Activated CD8-positive, alpha-beta memory T cell treated with anti-CD3 and anti-CD28 coated beads for 4 hours (primary cell): ENCODE results near the gene MPP1.

Experiments
- DNase-seq, 2 donors: peaks; one replicate each; pipeline ENCODE4 v3.0.0-alpha.2; 2020; ENCODE audit warnings: low read depth in 2 of 2

Gene MPP1

GRCh38 chrX:154732421-154733065, 72.7 kb downstream of the MPP1 start:
- DNase-seq = no peak

DNA sequence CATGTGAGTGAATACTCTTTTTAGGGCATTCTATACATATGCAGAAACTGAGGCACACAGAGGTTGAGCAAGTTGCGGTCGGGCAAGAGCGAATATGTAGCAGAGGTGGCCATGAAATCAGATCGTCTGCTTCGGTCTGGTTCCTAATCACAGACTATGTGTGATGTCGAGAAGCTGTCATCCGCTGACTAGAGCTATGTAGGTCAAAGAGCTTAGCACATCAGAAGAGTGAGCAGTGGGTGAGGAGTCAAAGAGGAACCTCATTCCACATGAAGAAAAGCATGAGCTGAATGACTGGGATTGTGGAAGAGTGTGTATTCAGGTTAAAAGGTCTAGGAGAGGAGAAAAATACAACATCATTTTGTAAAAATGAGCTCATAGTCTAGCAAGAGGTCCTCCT, 73.4 kb downstream of the MPP1 start:
- no peak for DNase-seq

DNA sequence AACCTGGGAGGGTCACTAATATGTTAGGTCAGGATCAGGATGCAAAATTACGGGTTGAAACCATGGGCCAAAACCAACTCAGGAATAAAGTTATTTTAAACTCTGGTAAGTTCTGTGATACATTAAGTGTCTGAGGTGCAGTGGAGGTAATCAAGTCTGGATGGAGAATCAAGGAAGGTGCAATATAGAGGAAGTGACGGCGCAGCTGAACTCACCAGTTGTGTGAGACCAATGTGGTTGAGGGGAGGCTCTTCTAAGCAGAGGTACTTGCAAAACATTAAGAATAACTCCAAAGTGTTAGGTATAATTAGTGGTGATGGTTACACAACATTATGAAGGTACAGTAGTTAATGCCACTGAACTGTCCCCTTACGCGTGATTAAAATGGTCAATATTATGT, 74.1 kb downstream of the MPP1 start:
- no peak for DNase-seq

GRCh38 chrX:154730253-154730891, 74.9 kb downstream of the MPP1 start:
- DNase-seq = no peak

- no peak for DNase-seq
Observed at GRCh38 chrX:154729439-154729838, 75.8 kb downstream of the MPP1 start.
